HUES6 (cell line): ENCODE measurements around the gene DYSF.
"Not testable (repeated sequence)": the region's sequence is repeated elsewhere in the genome, so short reads cannot be mapped to it uniquely, and the experiment has no call there.

Experiments
- H3K27ac ChIP-seq: 2 replicates; pipeline ENCODE4 v1.7.0; 2013; ENCODE audit warnings: low read depth, mild to moderate bottlenecking, low read length, inconsistent platforms
- H3K27me3 ChIP-seq: 2 replicates; pipeline ENCODE4 v1.6.1; 2013; ENCODE audit warnings: low read length; ENCODE audit not compliant: control insufficient read depth, insufficient read depth
- H3K36me3 ChIP-seq: 2 replicates; pipeline ENCODE4 v1.6.1; 2013; ENCODE audit warnings: low read length; ENCODE audit not compliant: control insufficient read depth, insufficient read depth
- H3K4me1 ChIP-seq: 2 replicates; pipeline ENCODE4 v1.6.1; 2013; ENCODE audit warnings: low read length; ENCODE audit not compliant: control insufficient read depth, insufficient read depth
- H3K4me3 ChIP-seq: 2 replicates; pipeline ENCODE4 v1.5.1; 2013; ENCODE audit warnings: low read depth, low read length
- H3K9ac ChIP-seq: one replicate; pipeline ENCODE4 v1.6.1; 2013; ENCODE audit warnings: mild to moderate bottlenecking, low read length
- H3K9me3 ChIP-seq: 2 replicates; pipeline ENCODE4 v1.6.1; 2013; ENCODE audit warnings: low read depth, low read length; ENCODE audit not compliant: control insufficient read depth, insufficient read depth

The DYSF gene

DNA sequence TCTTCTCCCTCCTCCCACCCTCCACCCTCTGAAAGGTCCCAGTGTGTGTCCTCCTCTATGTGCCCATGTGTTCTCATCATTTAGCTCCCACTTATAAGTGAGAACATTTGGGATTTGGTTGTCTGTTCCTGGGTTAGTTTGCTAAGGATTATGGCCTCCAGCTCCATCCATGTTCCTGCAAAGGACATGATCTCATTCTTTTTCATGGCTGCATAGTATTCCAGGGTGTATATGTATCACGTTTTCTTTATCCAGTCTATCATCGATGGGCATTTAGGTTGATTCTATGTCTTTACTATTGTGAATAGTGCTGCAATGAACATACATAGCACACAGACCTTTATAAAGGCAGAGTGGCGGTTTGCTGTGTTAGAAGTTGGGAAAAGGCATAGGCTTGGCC, 38.2 kb downstream of the DYSF start:
- H3K27ac ChIP-seq, H3K4me3 ChIP-seq, H3K9me3 ChIP-seq, H3K9ac ChIP-seq, H3K27me3 ChIP-seq, H3K36me3 ChIP-seq: not testable (repeated sequence)
- peaks cover 12% of the 10 kb centered on the region for H3K4me1 ChIP-seq

GRCh38 chr2:71492112-71492511, 38.8 kb downstream of the DYSF start:
- H3K9ac ChIP-seq, result no peak overlapping the region
- H3K36me3 ChIP-seq, result no peaks in the 10 kb centered on the region
- H3K4me1 ChIP-seq, result peaks cover 12% of the 10 kb centered on the region
- H3K27ac ChIP-seq, result no peak overlapping the region
- H3K4me3 ChIP-seq, result no peak overlapping the region
- H3K9me3 ChIP-seq, result no peaks in the 10 kb centered on the region
- H3K27me3 ChIP-seq, result no peaks in the 10 kb centered on the region

DNA sequence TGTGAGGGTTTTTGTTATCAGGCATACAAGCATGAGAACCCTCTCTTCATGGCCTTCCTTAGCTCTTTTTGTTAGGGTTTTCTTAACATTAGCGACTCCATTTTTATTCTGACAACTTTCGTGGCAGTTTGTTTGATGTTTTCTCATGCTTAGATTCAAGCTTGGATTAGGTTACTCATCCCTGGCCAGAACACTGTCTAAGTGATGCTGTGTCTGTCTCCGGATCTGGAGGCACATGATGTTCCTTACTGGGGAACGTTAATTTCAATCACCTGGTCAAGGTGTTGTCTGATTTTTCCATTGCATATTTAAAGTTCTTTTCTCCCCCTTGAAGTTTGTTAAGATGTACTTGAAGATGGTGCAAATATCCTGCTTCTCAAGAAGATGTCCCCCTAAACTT, 40.7 kb downstream of the DYSF start:
- Histone ChIP-seq H3K4me1 (peaks cover 18% of the 10 kb centered on the region), H3K4me3 (no peak overlapping the region), H3K36me3 (no peaks in the 10 kb centered on the region), H3K9me3 (no peaks in the 10 kb centered on the region), H3K27me3 (no peaks in the 10 kb centered on the region), H3K27ac (no peak overlapping the region), H3K9ac (no peak overlapping the region)

DNA sequence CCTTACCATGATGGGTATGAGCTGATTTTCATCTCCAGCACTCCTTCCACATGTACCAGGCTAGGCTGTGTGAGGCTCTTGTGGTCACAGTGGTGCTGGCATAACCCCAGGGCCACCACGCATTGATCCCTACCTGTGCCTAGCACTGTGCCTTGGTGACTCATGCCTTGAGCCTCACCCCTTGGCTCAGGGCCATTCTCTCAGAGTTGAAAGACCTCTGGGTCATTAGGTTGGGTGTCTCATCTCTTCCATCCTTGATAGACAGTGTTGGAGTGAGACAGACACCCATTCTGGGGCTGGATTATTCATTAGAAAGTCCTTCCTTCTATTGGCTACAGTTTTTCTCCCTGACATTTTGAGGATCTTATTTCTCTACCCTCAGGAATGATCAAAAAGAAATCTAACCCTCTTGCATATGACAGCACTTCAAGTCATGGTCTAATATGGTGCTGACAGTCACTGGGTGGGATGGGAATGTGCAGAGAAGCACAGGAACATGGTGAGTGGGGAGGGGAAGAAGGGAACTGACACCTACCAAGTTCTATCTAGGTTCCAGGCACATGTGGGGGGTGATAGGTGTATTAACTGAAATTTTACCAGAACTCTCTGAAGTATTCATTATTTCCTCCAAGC, 41.3 kb downstream of the DYSF start:
- Histone ChIP-seq H3K36me3 (no peaks in the 10 kb centered on the region), H3K4me1 (peaks cover 18% of the 10 kb centered on the region), H3K9me3 (no peaks in the 10 kb centered on the region), H3K4me3 (no peak overlapping the region), H3K27ac (no peak overlapping the region), H3K27me3 (no peaks in the 10 kb centered on the region), H3K9ac (no peak overlapping the region)

GRCh38 chr2:71496156-71496770, 42.9 kb downstream of the DYSF start:
- Histone ChIP-seq H3K9ac (no peak overlapping the region), H3K4me3 (no peak overlapping the region), H3K27me3 (no peaks in the 10 kb centered on the region), H3K4me1 (peaks cover 27% of the 10 kb centered on the region), H3K9me3 (no peaks in the 10 kb centered on the region), H3K36me3 (no peaks in the 10 kb centered on the region), H3K27ac (no peak overlapping the region)

DNA sequence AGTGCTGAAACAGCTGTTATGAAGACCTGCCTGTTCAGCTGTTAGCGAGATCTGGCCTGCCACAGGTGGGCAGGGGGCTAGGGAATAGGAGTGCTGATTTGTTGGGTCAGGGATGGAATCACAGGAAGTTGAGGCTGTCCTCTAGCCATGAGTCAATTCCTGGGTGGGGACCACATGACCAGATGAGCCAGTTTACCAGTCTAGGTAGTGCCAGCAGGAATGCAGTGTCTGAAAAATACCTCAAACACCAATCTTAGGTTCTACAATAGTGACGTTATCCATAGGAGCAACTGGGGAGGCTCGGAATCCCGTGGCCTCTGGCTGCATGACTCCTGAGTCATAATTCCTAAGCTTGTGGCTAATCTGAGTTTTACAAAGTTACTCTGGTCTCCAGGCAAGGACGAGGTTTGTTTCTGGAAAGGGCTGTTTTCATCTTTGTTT, 44.9 kb downstream of the DYSF start:
- H3K9ac ChIP-seq, result no peak overlapping the region
- no peak overlapping the region for H3K4me3 ChIP-seq
- no peak overlapping the region for H3K27ac ChIP-seq
- no peaks in the 10 kb centered on the region for H3K9me3 ChIP-seq
- no peaks in the 10 kb centered on the region for H3K36me3 ChIP-seq
- peaks cover 27% of the 10 kb centered on the region for H3K4me1 ChIP-seq
- no peaks in the 10 kb centered on the region for H3K27me3 ChIP-seq

GRCh38 chr2:71499691-71500090, 46.3 kb downstream of the DYSF start:
- no peak overlapping the region for H3K4me3 ChIP-seq
- no peak overlapping the region for H3K27ac ChIP-seq

GRCh38 chr2:71500426-71501079, 47.2 kb downstream of the DYSF start:
- no peak overlapping the region for H3K4me3 ChIP-seq

More at GRCh38 chr2:71499691-71500090, 46.3 kb downstream of the DYSF start:
- Histone ChIP-seq H3K9me3 (no peaks in the 10 kb centered on the region), H3K27me3 (no peaks in the 10 kb centered on the region), H3K36me3 (no peaks in the 10 kb centered on the region), H3K9ac (no peak overlapping the region), H3K4me1 (peaks cover 27% of the 10 kb centered on the region)

GRCh38 chr2:71502941-71503738, 49.8 kb downstream of the DYSF start:
- H3K9me3 ChIP-seq, result no peaks in the 10 kb centered on the region
- H3K4me3 ChIP-seq, result no peak overlapping the region
- H3K27ac ChIP-seq, result no peak overlapping the region
- H3K36me3 ChIP-seq, result no peaks in the 10 kb centered on the region
- H3K4me1 ChIP-seq, result peaks cover 12% of the 10 kb centered on the region; the same call in 1 of the 2 replicates
- no peaks in the 10 kb centered on the region for H3K27me3 ChIP-seq
- H3K9ac ChIP-seq, result no peak overlapping the region

More at GRCh38 chr2:71500426-71501079, 47.2 kb downstream of the DYSF start:
- Histone ChIP-seq H3K9ac (no peak overlapping the region), H3K27me3 (no peaks in the 10 kb centered on the region), H3K9me3 (no peaks in the 10 kb centered on the region), H3K4me1 (peaks cover 27% of the 10 kb centered on the region), H3K36me3 (no peaks in the 10 kb centered on the region), H3K27ac (no peak overlapping the region)

- H3K27ac ChIP-seq, result no peak overlapping the region
- peaks cover 9% of the 10 kb centered on the region; the same call in 1 of the 2 replicates for H3K4me1 ChIP-seq
- H3K4me3 ChIP-seq, result no peak overlapping the region
- no peaks in the 10 kb centered on the region for H3K27me3 ChIP-seq
- H3K36me3 ChIP-seq, result no peaks in the 10 kb centered on the region
- H3K9me3 ChIP-seq, result no peaks in the 10 kb centered on the region
- no peak overlapping the region for H3K9ac ChIP-seq
Observed at GRCh38 chr2:71503837-71504236, 50.5 kb downstream of the DYSF start.
